ENCODE results near the gene CACNG5. TPM values are rescaled to one million over a fixed set of nuclear protein-coding genes. Genes with fewer than 3 reads are reported as not detected.

The CACNG5 gene
- total RNA-seq, 1 experiment from 2014 or later: not detected

- H3K27me3 Mint-ChIP-seq (ENCODE audit: unreplicated experiment): peaks cover 2% of the 10 kb centered on the region
- no peak overlapping the region for H3K4me3 Mint-ChIP-seq (ENCODE audit: low read depth, unreplicated experiment)
- intact Hi-C loops (cut with micrococcal nuclease; ENCODE audit: unreplicated experiment): no loop called here
- H3K9me3 Mint-ChIP-seq (ENCODE audit: low read depth, unreplicated experiment): no peaks in the 10 kb centered on the region
- H3K36me3 Mint-ChIP-seq (ENCODE audit: insufficient read depth, unreplicated experiment): peaks cover 42% of the 10 kb centered on the region
- no peaks in the 10 kb centered on the region for H3K4me1 Mint-ChIP-seq (ENCODE audit: low read depth, unreplicated experiment)
- H3K27ac Mint-ChIP-seq (ENCODE audit: unreplicated experiment): peak overlapping the region; percentile 68
- TF ChIP-seq, protein P1, sequence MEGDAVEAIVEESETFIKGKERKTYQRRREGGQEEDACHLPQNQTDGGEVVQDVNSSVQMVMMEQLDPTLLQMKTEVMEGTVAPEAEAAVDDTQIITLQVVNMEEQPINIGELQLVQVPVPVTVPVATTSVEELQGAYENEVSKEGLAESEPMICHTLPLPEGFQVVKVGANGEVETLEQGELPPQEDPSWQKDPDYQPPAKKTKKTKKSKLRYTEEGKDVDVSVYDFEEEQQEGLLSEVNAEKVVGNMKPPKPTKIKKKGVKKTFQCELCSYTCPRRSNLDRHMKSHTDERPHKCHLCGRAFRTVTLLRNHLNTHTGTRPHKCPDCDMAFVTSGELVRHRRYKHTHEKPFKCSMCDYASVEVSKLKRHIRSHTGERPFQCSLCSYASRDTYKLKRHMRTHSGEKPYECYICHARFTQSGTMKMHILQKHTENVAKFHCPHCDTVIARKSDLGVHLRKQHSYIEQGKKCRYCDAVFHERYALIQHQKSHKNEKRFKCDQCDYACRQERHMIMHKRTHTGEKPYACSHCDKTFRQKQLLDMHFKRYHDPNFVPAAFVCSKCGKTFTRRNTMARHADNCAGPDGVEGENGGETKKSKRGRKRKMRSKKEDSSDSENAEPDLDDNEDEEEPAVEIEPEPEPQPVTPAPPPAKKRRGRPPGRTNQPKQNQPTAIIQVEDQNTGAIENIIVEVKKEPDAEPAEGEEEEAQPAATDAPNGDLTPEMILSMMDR (IDR thresholded peaks at IDR 0.05; ENCODE audit: unreplicated experiment): no peak
- no TSS peak for BruUV-seq (replicated peaks)
- DNase-seq: no peak
- CTCF ChIA-PET: no interaction called here
These were observed 27.7 kb upstream of the CACNG5 start for GRCh38 chr17:66807182-66807581.

DNA sequence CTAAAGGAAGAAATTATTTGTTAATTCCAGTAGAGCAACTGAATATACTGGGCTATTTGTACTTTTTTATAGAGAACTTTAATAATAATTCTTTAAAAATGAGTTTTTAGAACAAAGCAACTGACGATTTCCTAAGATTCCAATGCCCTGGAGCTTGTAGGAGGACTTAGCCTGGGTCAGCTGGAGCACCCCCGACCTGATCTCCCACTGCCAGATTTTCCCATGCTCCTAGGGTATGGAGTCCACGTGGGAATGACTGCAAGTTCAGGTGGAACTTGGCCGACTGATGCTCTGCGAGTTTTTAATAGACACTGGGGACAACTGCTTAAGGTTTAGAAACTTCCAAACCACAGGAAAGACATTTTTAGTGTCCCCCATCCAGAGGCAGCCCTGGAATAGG, 25.5 kb upstream of the CACNG5 start:
- BruUV-seq (replicated peaks): no TSS peak
- intact Hi-C loops (cut with micrococcal nuclease; ENCODE audit: unreplicated experiment): no loop called here
- TF ChIP-seq, protein P1 (IDR thresholded peaks at IDR 0.05; ENCODE audit: unreplicated experiment): no peak
- DNase-seq: no peak
- Mint-ChIP-seq H3K4me3 (ENCODE audit: low read depth, unreplicated experiment) (no peak overlapping the region), H3K36me3 (ENCODE audit: insufficient read depth, unreplicated experiment) (peaks cover 48% of the 10 kb centered on the region), H3K4me1 (ENCODE audit: low read depth, unreplicated experiment) (no peaks in the 10 kb centered on the region), H3K9me3 (ENCODE audit: low read depth, unreplicated experiment) (no peaks in the 10 kb centered on the region), H3K27me3 (ENCODE audit: unreplicated experiment) (peaks cover 24% of the 10 kb centered on the region), H3K27ac (ENCODE audit: unreplicated experiment) (no peak overlapping the region)
- CTCF ChIA-PET: no interaction called here

GRCh38 chr17:66810951-66811682, 23.8 kb upstream of the CACNG5 start:
- no peak overlapping the region for H3K4me3 Mint-ChIP-seq (ENCODE audit: low read depth, unreplicated experiment)
- H3K27me3 Mint-ChIP-seq (ENCODE audit: unreplicated experiment): peaks cover 34% of the 10 kb centered on the region
- intact Hi-C loops (cut with micrococcal nuclease; ENCODE audit: unreplicated experiment): no loop called here
- no TSS peak for BruUV-seq (replicated peaks)
- H3K36me3 Mint-ChIP-seq (ENCODE audit: insufficient read depth, unreplicated experiment): peaks cover 34% of the 10 kb centered on the region
- H3K9me3 Mint-ChIP-seq (ENCODE audit: low read depth, unreplicated experiment): no peaks in the 10 kb centered on the region
- TF ChIP-seq, protein P1 (IDR thresholded peaks at IDR 0.05; ENCODE audit: unreplicated experiment): no peak
- no peak for DNase-seq
- no peak overlapping the region for H3K27ac Mint-ChIP-seq (ENCODE audit: unreplicated experiment)
- H3K4me1 Mint-ChIP-seq (ENCODE audit: low read depth, unreplicated experiment): no peaks in the 10 kb centered on the region
- CTCF ChIA-PET: no interaction called here

GRCh38 chr17:66811683-66812054, 23.2 kb upstream of the CACNG5 start:
- Mint-ChIP-seq H3K4me3 (ENCODE audit: low read depth, unreplicated experiment) (no peak overlapping the region), H3K36me3 (ENCODE audit: insufficient read depth, unreplicated experiment) (peaks cover 32% of the 10 kb centered on the region), H3K9me3 (ENCODE audit: low read depth, unreplicated experiment) (no peaks in the 10 kb centered on the region), H3K4me1 (ENCODE audit: low read depth, unreplicated experiment) (no peaks in the 10 kb centered on the region), H3K27ac (ENCODE audit: unreplicated experiment) (no peak overlapping the region), H3K27me3 (ENCODE audit: unreplicated experiment) (peaks cover 34% of the 10 kb centered on the region)
- TF ChIP-seq, protein P1 (IDR thresholded peaks at IDR 0.05; ENCODE audit: unreplicated experiment): no peak
- CTCF ChIA-PET: no interaction called here
- BruUV-seq (replicated peaks): TSS peak; percentile 5
- intact Hi-C loops (cut with micrococcal nuclease; ENCODE audit: unreplicated experiment): no loop called here
- no peak for DNase-seq

Measured in Calu3 (cell line).